Subcutaneous abdominal adipose tissue (tissue), 5 donors: ENCODE data around the gene GRID1.

Experiments used
- H3K27ac ChIP-seq: one replicate; pipeline ENCODE4 v1.7.0; 2013; ENCODE audit warnings: low read depth, mild to moderate bottlenecking, inconsistent platforms, low read length, moderate library complexity
- H3K27me3 ChIP-seq, 5 donors: one replicate each; pipeline ENCODE4 v1.7.0; 2013; ENCODE audit warnings: low read length in 5 of 5, inconsistent platforms in 1 of 5; ENCODE audit not compliant: control insufficient read depth in 5 of 5, insufficient read depth in 4 of 5
- H3K36me3 ChIP-seq, 5 donors: one replicate each; pipeline ENCODE4 v1.7.0; 2013; ENCODE audit warnings: low read length in 5 of 5; ENCODE audit not compliant: control insufficient read depth in 5 of 5, insufficient read depth in 5 of 5
- H3K4me1 ChIP-seq, 5 donors: one replicate each; pipeline ENCODE4 v1.7.0; 2013; ENCODE audit warnings: low read length in 5 of 5, mild to moderate bottlenecking in 3 of 5, moderate library complexity in 1 of 5; ENCODE audit not compliant: control insufficient read depth in 5 of 5, insufficient read depth in 5 of 5
- H3K4me3 ChIP-seq, 5 donors: one replicate each; pipeline ENCODE4 v1.7.0; 2013; ENCODE audit warnings: low read length in 5 of 5, low read depth in 1 of 5
- H3K9ac ChIP-seq, 5 donors: one replicate each; pipeline ENCODE4 v1.7.0; 2013; ENCODE audit warnings: low read length in 5 of 5, mild to moderate bottlenecking in 4 of 5, moderate library complexity in 3 of 5
- H3K9me3 ChIP-seq, 5 donors: one replicate each; pipeline ENCODE4 v1.7.0; 2013; ENCODE audit warnings: low read length in 5 of 5; ENCODE audit not compliant: control insufficient read depth in 5 of 5
- donor health status: healthy.
- donor health status: healthy.
- donor health status: healthy.
- donor health status: healthy.
- donor health status: healthy.

GRID1 gene

DNA sequence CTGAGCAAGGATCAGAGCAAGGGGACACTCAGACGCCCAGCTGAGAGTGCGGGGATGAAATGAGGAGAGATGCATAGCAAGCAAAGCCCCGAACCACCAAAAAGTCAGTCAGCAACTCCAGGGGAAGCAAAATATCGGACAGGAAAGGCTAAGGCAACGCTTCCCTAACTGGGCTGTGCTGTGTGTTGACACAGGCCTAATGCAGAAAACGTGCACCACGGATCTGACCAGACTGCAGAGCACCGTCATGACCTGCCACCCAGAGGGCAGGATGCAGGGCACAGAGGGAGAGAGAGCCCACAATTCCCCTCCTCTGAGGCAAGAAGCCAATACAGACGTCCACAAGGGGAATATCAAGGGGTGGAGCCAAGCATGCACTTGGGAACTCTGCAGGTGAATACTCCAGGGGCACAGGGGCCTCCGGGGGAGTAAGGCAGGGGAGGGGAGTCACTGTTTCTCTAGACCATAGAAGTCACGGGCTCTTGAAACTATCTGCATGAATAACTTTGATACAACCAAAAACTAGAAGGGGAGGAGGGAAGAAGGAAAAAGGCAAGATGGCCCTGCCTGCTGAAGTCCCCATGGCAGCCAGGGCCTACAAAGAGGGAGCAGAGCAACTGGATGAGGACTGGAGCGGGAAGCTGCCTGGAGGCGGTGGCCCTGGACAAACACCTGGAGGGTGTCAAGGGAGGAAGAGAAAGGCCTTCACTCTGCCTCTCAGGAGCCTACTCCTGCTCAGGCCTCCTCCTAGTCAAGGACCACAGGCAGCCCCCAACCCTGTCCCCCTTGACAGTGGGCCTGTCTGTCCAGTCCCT lies 26.2 kb downstream of the GRID1 start:
- Histone ChIP-seq H3K36me3 (no peaks in the 10 kb centered on the region), H3K9me3 (no peaks in the 10 kb centered on the region), H3K4me3 (no peak overlapping the region), H3K4me1 (peaks cover 0 to 9% (median 0%) of the 10 kb centered on the region in 5 donors), H3K27me3 (peaks cover 0 to 14% (median 3%) of the 10 kb centered on the region in 5 donors), H3K9ac (no peak overlapping the region), H3K27ac (no peak overlapping the region)

DNA sequence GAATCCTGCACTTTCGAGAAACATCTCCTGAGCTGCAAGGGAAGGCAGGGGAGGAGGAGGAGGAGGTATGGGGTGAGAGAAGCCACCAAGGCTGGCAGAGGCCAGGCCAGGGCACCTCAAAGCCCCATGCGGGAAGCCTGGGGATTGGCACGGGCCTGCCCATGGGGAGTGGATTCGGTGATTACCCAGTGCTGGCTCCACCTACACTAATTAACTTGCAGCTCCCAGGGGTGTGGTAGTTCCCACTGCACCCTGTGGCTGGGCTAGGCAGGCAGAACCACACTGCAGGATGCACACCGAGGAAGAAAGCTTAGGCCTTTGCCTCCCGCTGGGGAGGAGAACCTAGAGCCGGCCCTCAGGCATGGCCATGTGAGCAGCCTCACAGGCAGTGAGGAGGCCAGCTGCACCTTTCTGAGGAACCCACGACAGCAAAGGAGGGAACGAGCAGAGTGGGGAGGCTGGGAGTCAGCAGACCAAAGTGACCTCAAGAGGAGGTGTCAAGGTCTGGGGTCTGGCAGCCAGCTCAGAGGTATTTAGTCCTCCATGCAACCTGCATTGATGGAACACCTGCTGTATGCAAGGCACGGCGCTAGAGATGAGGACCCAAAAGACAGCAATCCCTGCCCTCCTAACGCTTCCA lies 27.2 kb downstream of the GRID1 start:
- no peak overlapping the region for H3K9ac ChIP-seq
- H3K27me3 ChIP-seq: peaks cover 0 to 14% (median 3%) of the 10 kb centered on the region in 5 donors
- no peak overlapping the region for H3K27ac ChIP-seq
- no peaks in the 10 kb centered on the region for H3K36me3 ChIP-seq
- H3K4me1 ChIP-seq: peaks cover 0 to 4% (median 0%) of the 10 kb centered on the region in 5 donors
- H3K9me3 ChIP-seq: no peaks in the 10 kb centered on the region
- no peak overlapping the region for H3K4me3 ChIP-seq

DNA sequence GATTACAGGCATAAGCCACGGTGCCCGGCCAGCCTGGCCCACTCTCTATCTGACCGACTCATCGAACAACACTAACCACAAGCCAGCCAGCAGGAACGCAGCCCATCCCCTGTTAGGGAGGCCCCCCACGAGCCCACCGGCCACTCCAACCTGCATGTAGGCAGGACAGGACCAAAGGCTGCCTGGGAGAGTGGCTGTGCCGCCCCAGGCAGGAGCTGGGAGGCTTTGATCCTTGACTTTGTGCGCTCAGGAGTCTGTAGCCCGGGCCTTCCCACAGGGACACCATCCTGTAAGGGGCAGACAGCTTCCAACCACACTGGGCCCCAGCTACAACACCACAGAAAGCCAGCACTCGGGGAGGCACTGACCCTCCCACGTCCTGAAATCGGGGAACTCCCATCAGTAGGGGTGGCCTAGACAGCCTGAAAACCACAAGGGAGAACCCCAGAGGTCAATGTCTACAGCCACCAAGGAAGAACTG lies 29.4 kb downstream of the GRID1 start:
- Histone ChIP-seq H3K4me3 (no peak overlapping the region), H3K27me3 (peaks cover 0 to 11% (median 3%) of the 10 kb centered on the region in 5 donors), H3K4me1 (peaks cover 0 to 1% (median 0%) of the 10 kb centered on the region in 5 donors), H3K9ac (no peak overlapping the region), H3K36me3 (no peaks in the 10 kb centered on the region), H3K27ac (no peak overlapping the region), H3K9me3 (no peaks in the 10 kb centered on the region)

DNA sequence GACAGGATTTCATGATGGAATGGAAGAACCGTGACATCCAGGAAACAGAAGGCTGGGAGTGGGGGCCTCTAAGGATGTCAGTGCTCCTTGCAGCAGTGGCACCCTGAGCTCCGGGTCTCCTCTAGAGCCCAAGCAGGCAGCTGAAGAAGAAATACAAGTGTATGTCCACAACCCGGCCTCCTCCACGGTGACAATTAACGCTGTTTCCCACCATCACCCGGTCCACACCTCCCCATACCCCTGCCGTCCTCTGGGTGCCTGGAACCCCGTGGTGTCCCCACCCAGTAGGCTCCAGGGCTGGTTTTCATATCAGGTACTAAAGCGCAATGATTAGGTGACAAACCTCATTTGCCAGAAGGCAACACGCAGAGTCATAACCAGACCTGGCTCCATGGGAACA lies 30.3 kb downstream of the GRID1 start:
- H3K27me3 ChIP-seq: peaks cover 0 to 13% (median 3%) of the 10 kb centered on the region in 5 donors
- H3K4me1 ChIP-seq: no peaks in the 10 kb centered on the region
- H3K9ac ChIP-seq: no peak overlapping the region
- no peaks in the 10 kb centered on the region for H3K9me3 ChIP-seq
- no peak overlapping the region for H3K4me3 ChIP-seq
- H3K27ac ChIP-seq: no peak overlapping the region
- no peaks in the 10 kb centered on the region for H3K36me3 ChIP-seq

DNA sequence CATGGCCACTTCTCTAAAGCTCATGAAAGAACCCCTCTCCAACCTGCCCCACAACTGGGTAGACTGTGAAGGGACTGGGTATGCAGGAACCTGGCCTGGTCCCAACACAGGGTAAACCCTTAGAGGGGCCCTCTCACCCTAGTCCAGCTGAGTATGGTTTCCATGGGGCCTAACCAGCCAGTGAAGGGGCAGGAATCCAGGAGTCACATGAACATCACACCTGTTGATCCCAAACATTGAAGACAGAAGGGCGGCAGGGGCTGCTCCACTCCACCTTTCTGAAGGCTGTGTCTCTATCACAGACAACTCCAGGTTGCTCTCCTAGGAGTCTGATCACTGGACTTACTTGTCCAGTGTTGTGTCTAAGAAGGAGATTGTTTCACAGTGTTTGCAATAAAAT lies 30.8 kb downstream of the GRID1 start:
- no peak overlapping the region for H3K4me3 ChIP-seq

DNA sequence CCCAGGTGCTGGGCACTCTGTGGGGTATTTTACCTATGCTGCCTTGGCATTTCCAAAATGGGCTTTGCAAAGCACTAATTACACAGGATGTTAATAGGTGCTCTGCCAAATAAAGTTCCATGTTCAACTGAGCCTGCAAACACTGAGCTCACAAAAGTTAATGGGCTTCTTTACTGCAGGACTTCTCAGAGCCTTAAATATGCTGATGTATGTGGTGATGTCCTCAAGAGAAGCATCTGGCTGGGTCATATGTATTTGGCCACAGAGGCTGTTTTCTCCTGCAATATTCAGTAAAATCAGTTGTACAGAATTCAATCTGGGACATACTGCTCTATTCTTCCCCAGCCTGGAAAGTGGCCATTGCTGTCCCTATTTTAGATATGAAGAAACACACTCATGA lies 31.3 kb downstream of the GRID1 start:
- Histone ChIP-seq H3K9ac (no peak overlapping the region), H3K27ac (no peak overlapping the region), H3K27me3 (peaks cover 0 to 15% (median 3%) of the 10 kb centered on the region in 5 donors), H3K4me3 (no peak overlapping the region), H3K9me3 (no peaks in the 10 kb centered on the region), H3K36me3 (no peaks in the 10 kb centered on the region), H3K4me1 (no peaks in the 10 kb centered on the region)

More for the DNA sequence above, 30.8 kb downstream of the GRID1 start:
- no peak overlapping the region for H3K9ac ChIP-seq
- peaks cover 0 to 15% (median 3%) of the 10 kb centered on the region in 5 donors for H3K27me3 ChIP-seq
- no peaks in the 10 kb centered on the region for H3K36me3 ChIP-seq
- H3K9me3 ChIP-seq: no peaks in the 10 kb centered on the region
- H3K27ac ChIP-seq: no peak overlapping the region
- no peaks in the 10 kb centered on the region for H3K4me1 ChIP-seq

DNA sequence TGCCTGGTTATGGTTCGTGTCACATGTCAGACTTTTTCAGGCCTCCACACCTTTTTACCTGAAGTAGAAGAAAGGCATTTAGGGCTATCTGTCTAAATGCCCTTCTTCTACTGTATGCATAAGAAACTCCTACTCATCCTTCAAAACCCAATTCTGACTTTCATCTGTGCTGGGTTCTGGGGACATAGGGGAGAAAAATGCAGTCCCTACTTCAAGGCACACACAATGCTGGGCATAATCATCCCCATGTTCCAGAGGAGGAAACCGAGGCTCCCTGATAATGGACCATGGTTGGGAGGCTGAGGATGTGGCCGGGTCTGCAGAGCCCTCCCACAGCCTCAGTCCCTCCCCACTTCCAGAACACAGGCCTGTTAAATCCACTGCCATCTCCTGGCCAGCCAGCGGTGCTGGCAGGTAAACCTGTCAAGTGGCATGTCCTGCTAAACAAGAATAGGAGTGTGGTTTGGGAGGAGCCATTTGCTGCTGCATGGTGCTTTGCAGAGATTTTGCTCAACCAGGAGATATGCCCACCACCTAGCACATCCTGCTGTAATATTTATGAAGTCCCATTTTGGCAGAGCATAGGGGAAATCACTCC lies 32.0 kb downstream of the GRID1 start:
- H3K27ac ChIP-seq: no peak overlapping the region
- no peaks in the 10 kb centered on the region for H3K4me1 ChIP-seq
- no peak overlapping the region for H3K4me3 ChIP-seq
- no peaks in the 10 kb centered on the region for H3K9me3 ChIP-seq
- no peak overlapping the region for H3K9ac ChIP-seq
- H3K27me3 ChIP-seq: peaks cover 0 to 11% (median 0%) of the 10 kb centered on the region in 5 donors
- H3K36me3 ChIP-seq: no peaks in the 10 kb centered on the region

DNA sequence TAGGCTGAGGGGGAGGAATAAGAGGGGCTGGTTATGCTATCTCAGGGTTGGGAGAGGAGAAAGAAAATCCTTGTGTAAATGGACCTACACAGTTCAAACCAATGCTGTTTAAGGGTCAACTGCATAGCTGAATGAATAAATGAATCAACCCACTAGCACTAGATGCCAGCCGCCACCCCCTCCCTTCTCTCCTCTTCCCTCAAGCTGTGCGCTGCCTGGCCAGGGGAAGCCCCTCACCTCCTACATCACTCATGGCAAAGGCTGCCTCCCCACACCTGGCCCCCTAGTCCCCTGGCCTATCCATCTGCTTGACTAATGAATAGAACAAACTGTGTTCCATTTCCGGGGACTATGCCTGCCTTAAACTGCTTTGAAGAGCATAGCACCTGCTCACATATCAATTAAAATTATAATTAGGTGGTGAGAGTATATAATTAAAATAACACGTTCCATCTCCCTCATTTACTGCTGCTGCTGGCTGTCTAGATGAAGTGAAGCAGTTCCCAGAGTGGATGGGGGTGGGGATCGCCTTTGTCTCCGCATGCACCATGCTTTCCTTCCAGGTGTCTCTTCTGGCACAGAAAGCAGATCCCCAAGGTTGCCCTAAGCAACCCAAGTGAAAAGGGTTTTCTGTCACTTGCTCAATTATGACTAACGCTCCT lies 32.6 kb downstream of the GRID1 start:
- Histone ChIP-seq H3K4me1 (no peaks in the 10 kb centered on the region), H3K36me3 (no peaks in the 10 kb centered on the region), H3K27me3 (peaks cover 0 to 11% (median 0%) of the 10 kb centered on the region in 5 donors), H3K9ac (no peak overlapping the region), H3K27ac (no peak overlapping the region), H3K9me3 (no peaks in the 10 kb centered on the region), H3K4me3 (no peak overlapping the region)

DNA sequence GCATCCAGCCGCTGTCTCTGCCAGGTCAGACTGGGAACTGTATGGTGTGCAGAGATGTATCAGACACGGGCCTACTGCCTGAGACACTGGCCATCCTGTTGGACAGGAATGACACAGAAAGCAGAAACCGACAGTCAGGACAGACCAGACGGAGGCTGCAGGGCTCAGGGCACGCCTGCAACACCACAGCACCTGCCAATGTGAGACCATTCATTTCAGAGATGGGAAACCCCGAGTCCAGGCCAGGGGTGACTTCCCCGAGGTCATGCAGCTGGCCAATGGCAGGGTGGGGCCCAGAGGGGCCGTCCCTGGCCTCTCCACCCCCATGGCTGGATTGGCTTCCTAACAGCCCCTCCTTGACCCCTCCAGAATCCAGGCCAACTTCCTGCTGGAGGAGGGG lies 34.7 kb downstream of the GRID1 start:
- Histone ChIP-seq H3K4me3 (no peak overlapping the region), H3K9ac (no peak overlapping the region), H3K4me1 (no peaks in the 10 kb centered on the region), H3K9me3 (no peaks in the 10 kb centered on the region), H3K36me3 (no peaks in the 10 kb centered on the region), H3K27me3 (peaks cover 0 to 11% (median 0%) of the 10 kb centered on the region in 5 donors), H3K27ac (no peak overlapping the region)
